Transverse colon (tissue), 4 donors: ENCODE results near the gene SNED1. TPM values are rescaled to one million over a fixed set of nuclear protein-coding genes. Genes with fewer than 3 reads are reported as not detected.

Experiments
- DNase-seq: peaks from one replicate; pipeline ENCODE4 v3.0.0-alpha.2; 2019
- H3K27ac ChIP-seq, 4 donors: fragments of 200-600 bp; sonication (generic); 2 replicates each; pipeline ENCODE4 v1.5.1; 2016 to 2018; ENCODE audit warnings: inconsistent platforms in 4 of 4
- H3K27me3 ChIP-seq: fragments of 200-600 bp; sonication (generic); 2 replicates; pipeline ENCODE4 v1.5.1; 2017; ENCODE audit warnings: inconsistent platforms
- H3K36me3 ChIP-seq, 4 donors: fragments of 200-600 bp; sonication (generic); 2 replicates each; pipeline ENCODE4 v1.5.1; 2017 to 2019; ENCODE audit warnings: inconsistent platforms in 4 of 4
- H3K4me1 ChIP-seq, 4 donors: fragments of 200-600 bp; sonication (generic); 2 replicates each; pipeline ENCODE4 v1.5.1; 2017 to 2020; ENCODE audit warnings: inconsistent platforms in 4 of 4
- H3K4me3 ChIP-seq, 4 donors: fragments of 200-600 bp; sonication (generic); 1 replicate in 1 of 4; 2 replicates in 3 of 4; pipeline versions ENCODE4 v1.5.1 to v1.6.1; 2017 to 2019; ENCODE audit warnings: inconsistent platforms in 4 of 4
- H3K9me3 ChIP-seq, 2 donors: fragments of 200-600 bp; sonication (generic); 2 replicates each; pipeline ENCODE4 v1.5.1; 2017 to 2019; ENCODE audit warnings: inconsistent platforms in 2 of 2
- EP300 ChIP-seq: sonication (generic); formaldehyde crosslinking; IDR thresholded peaks from one replicate; pipeline ENCODE4 v1.6.1; 2017; ENCODE audit warnings: antibody characterized with exemption, low read depth
- POLR2A ChIP-seq: fragments of 450-650 bp; IDR thresholded peaks from one replicate; pipeline ENCODE4 v1.6.1; 2016; ENCODE audit warnings: antibody characterized with exemption, mild to moderate bottlenecking, moderate library complexity
- POLR2AphosphoS5 ChIP-seq, 3 donors: sonication (generic); formaldehyde crosslinking; IDR thresholded peaks; one replicate each; pipeline ENCODE4 v1.6.1; 2016; ENCODE audit warnings: antibody characterized with exemption in 3 of 3
- WGBS, 2 donors: methylation state at CpG; one replicate each; pipeline ENCODE4 v1.1.5; 2018; ENCODE audit warnings: low coverage in 1 of 2; 5-methylcytosine and 5-hydroxymethylcytosine counted together
- in situ Hi-C, 4 donors: fragments of 200-750 bp; cut with MboI; loops; one replicate each; pipeline versions ENCODE4 v1.15.0 to v1.15.1; 2017; ENCODE audit warnings: low sequenced_read_pairs in 3 of 4, low pct_ligation_motif_present in 1 of 4, low pct_unique_long_range_greater_than_20kb in 1 of 4
- intact Hi-C: fragments of 100-400 bp; cut with DNase I; formaldehyde crosslinking; loops from one replicate; pipeline ENCODE4 v1.15.1; 2023; ENCODE audit warnings: low total_unique reads
- total RNA-seq, 4 donors: library from RNA; depleted of rRNA; stranded (reverse); fragments of >200 nt; gene quantifications; one replicate each; pipeline ENCODE4 v1.1.0, GENCODE V29; 2016
- TF ChIP-seq, protein P1 (sequence below), 5 experiments: fragments of 200-600 bp in 3 of 5; fragments of 450-650 bp in 2 of 5; sonication (generic) in 3 of 5; IDR thresholded peaks; 1 replicate in 2 of 5; 2 replicates in 3 of 5; pipeline ENCODE4 v1.5.1; 2016 to 2017; ENCODE audit warnings: antibody characterized with exemption in 5 of 5, inconsistent platforms in 3 of 5, mild to moderate bottlenecking in 2 of 5, moderate library complexity in 1 of 5

SNED1 gene
- total RNA-seq, 4 donors from 2014 or later: 8.2 to 65.5 (median 30.0) TPM

DNA sequence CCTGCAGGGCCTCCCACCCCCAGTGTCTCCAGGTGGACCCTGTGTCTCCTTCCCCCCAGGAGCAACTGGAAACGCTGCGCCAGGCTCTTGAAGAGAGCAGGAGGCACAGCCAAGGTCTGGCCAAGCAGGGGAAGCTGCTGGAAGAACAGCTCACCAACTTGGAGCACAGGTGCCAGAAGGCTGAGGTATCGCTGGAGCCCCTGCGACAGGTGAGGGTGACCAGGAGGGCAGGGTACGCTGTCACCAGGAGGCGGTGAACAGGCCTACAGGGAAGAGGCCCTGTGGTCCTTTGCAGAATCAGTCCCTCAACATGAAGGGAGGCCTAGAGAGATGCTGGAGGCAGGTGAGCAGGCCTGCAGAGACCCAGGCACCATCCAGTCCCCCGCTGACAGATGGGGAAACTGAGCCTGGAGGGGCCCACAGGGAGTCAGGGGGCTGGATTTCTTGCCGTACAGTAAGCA is 15.6 kb upstream of the SNED1 start:
- WGBS, 2 donors: 88 to 93% methylated on average over 5 to 8 of the region's 8 CpGs
- Histone ChIP-seq H3K4me1 (peaks cover 12 to 27% (median 13%) of the 10 kb centered on the region in 4 donors), H3K27ac (no peak overlapping the region), H3K4me3 (no peak overlapping the region), H3K27me3 (peaks cover 22% of the 10 kb centered on the region), H3K36me3 (no peaks in the 10 kb centered on the region), H3K9me3 (no peaks in the 10 kb centered on the region)
- no peak for TF ChIP-seq EP300
- TF ChIP-seq, protein P1, sequence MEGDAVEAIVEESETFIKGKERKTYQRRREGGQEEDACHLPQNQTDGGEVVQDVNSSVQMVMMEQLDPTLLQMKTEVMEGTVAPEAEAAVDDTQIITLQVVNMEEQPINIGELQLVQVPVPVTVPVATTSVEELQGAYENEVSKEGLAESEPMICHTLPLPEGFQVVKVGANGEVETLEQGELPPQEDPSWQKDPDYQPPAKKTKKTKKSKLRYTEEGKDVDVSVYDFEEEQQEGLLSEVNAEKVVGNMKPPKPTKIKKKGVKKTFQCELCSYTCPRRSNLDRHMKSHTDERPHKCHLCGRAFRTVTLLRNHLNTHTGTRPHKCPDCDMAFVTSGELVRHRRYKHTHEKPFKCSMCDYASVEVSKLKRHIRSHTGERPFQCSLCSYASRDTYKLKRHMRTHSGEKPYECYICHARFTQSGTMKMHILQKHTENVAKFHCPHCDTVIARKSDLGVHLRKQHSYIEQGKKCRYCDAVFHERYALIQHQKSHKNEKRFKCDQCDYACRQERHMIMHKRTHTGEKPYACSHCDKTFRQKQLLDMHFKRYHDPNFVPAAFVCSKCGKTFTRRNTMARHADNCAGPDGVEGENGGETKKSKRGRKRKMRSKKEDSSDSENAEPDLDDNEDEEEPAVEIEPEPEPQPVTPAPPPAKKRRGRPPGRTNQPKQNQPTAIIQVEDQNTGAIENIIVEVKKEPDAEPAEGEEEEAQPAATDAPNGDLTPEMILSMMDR (IDR thresholded peaks at IDR 0.05): no peak
- no peak for TF ChIP-seq POLR2A
- TF ChIP-seq POLR2AphosphoS5 (IDR thresholded peaks at IDR 0.05): no peak
- in situ Hi-C loops (no loop called here), intact Hi-C loops (no loop called here)
- DNase-seq: no peak

DNA sequence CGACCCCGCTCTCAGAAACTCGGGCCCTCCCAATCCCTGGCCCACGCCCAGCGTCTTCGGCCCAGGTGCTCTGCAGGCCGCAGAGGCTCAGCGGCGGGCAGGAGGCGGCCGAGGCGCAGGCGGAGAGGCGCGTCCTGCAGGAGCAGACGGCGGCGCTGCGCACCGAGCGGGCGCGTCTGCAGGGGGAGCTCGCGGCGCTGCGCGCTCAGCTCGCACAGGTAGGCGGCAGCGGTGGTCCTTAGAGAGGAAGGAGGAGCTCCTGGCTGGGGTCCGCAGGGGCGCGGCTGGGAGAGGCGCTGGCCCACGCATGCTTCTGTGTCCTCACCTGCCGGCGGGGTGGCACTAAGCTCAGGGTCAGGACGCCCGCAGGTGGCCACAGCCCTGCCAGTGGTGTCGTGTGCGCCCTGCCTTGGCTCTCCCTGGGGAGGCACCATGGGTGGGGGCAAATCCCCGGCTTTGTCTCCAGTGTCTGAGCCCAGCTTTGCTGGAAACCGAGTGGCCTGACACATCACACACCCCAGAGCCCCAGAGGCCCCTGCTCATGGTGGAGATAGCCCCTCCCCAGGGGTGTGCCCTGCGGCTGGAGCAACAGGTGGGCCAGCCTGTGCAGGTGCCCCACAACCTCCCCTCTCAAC is 14.9 kb upstream of the SNED1 start:
- 4% methylated on average over 27 of the region's 45 CpGs; no CpG with 5 or more reads in 1 of the 2 donors for WGBS, 2 donors
- peak; percentile 44 for DNase-seq

DNA sequence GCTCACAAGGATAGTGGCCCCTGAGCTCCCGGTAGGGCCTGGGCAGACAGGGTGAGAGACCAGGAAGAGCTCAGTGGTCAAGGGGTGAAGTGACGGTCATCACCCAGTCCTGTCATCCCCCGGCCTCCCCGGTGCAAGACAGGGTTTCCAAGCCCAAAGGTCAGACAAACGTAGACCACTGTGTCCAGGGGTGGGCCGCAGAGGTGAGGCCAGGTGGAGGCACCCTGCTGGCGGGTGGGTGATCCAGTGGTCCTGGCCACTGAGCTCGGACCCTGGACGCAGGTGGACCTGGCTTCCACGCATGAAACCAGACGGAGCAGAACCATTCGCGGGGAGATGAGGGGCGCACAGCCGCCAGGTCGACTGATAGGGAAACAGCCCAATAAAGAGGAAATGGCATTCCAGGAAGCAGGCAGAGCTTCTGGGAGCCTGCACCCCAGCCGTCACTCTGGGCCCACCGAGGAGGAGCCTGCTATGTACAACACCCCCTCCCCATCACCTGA is 14.4 kb upstream of the SNED1 start:
- peaks cover 22% of the 10 kb centered on the region for H3K27me3 ChIP-seq
- no peaks in the 10 kb centered on the region for H3K9me3 ChIP-seq
- TF ChIP-seq POLR2A (no peak), EP300 (no peak), POLR2AphosphoS5 (IDR thresholded peaks at IDR 0.05) (no peak)
- TF ChIP-seq, protein P1 (IDR thresholded peaks at IDR 0.05): no peak
- WGBS, 2 donors: 47% methylated on average over 17 of the region's 18 CpGs; no CpG with 5 or more reads in 1 of the 2 donors
- intact Hi-C loops (no loop called here), in situ Hi-C loops (no loop called here)
- H3K36me3 ChIP-seq: no peaks in the 10 kb centered on the region
- no peak overlapping the region for H3K4me3 ChIP-seq
- peaks cover 12 to 29% (median 13%) of the 10 kb centered on the region in 4 donors for H3K4me1 ChIP-seq
- H3K27ac ChIP-seq: no peak overlapping the region
- peak; percentile 7 for DNase-seq

More for the DNA sequence above, 14.9 kb upstream of the SNED1 start:
- Histone ChIP-seq H3K27ac (no peak overlapping the region), H3K9me3 (no peaks in the 10 kb centered on the region), H3K4me1 (peaks cover 12 to 29% (median 13%) of the 10 kb centered on the region in 4 donors), H3K4me3 (no peak overlapping the region), H3K27me3 (peaks cover 22% of the 10 kb centered on the region), H3K36me3 (no peaks in the 10 kb centered on the region)
- intact Hi-C loops: no loop called here
- TF ChIP-seq, protein P1 (IDR thresholded peaks at IDR 0.05): peak in 4 of 5 experiments; percentile 33 to 49 (median 42)
- TF ChIP-seq EP300 (no peak), POLR2A (no peak)
- in situ Hi-C loops: no loop called here

DNA sequence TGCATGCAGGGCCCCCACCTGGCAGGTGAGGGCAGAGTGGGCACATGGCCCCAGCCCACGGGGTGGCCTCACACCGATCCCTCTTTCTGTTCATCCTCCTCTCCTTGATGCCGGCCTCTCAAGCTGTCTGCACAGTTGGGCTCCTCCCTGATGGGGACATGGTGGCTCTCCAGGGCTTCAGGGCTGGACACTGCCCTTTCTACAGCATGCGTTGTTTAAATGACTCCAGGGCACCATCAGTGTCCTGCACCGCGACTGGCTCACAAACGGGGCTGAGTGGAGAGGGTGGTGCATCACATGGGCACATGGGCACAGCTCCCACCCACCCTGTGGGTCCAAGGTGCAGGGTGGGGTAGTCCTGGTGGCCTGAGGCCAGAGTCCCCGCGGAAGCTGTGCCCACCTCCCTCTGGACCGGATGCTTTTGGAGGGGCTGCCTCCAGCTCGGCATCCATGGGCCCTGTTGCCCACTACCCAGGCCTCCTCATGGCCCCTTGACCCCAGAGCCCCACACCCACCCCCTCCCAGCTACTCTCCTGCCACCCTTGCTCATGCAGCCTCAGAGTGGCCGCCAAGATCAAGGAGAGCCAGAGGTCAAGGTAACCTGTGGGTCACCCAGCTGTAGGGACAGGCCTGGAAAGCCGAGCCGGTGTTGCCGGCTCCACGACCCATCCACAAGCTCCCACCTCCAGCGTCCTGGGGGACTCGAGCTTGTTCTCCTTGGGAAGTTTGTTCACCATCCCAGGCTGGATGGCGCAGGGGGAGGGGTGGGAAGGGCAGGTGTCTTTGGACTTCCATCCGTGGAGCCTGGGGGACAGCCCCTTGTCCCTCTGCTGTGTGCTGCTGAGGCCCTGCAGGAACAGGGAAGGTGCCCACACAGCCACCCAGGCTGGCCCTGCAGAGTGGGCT is 12.3 kb upstream of the SNED1 start:
- Histone ChIP-seq H3K27me3 (peaks cover 22% of the 10 kb centered on the region), H3K9me3 (no peaks in the 10 kb centered on the region), H3K4me1 (peaks cover 12 to 29% (median 13%) of the 10 kb centered on the region in 4 donors), H3K36me3 (no peaks in the 10 kb centered on the region), H3K4me3 (no peak overlapping the region), H3K27ac (no peak overlapping the region)
- no peak for TF ChIP-seq POLR2A
- TF ChIP-seq, protein P1 (IDR thresholded peaks at IDR 0.05): no peak
- no peak for TF ChIP-seq EP300
- no peak for TF ChIP-seq POLR2AphosphoS5 (IDR thresholded peaks at IDR 0.05)
- peak; percentile 5 for DNase-seq
- in situ Hi-C loops: no loop called here
- intact Hi-C loops: loop anchor here (5.0 kb wide), 1 partner anchor 861 kb away; no protein-coding TSS in a partner anchor
- 68% methylated on average over 20 of the region's 20 CpGs; no CpG with 5 or more reads in 1 of the 2 donors for WGBS, 2 donors
